Activated B cell treated with CpG ODN at 0.5 μM for 24 hours (primary cell): Measurements from ENCODE around the gene VOPP1. TPM values are rescaled to one million over a fixed set of nuclear protein-coding genes. Genes with fewer than 3 reads are reported as not detected.

Experiments used
- ATAC-seq: fragments of 200-7000 bp; cut with Tn5 transposase; one replicate; pipeline ENCODE4 v1.10.0; 2021; ENCODE audit warnings: low read depth, mild to moderate bottlenecking, moderate library complexity
- CTCF ChIA-PET: fragments of 350-600 bp; sonication (Branson Sonifier 250); formaldehyde crosslinking; loops from one replicate; lab custom pipeline; 2021; ENCODE audit warnings: antibody characterized with exemption; lab: Charles Lee
- POLR2A ChIA-PET: fragments of 350-600 bp; sonication (Branson Sonifier 250); formaldehyde crosslinking; loops from one replicate; lab custom pipeline; 2021; ENCODE audit warnings: antibody characterized with exemption; lab: Charles Lee
- DNase-seq: peaks from one replicate; pipeline ENCODE4 v3.0.0; 2022
- H3K27ac Mint-ChIP-seq: one replicate; pipeline ENCODE4 v1.8.0; 2020; ENCODE audit warnings: mixed read lengths
- H3K27me3 Mint-ChIP-seq: one replicate; pipeline ENCODE4 v1.8.0; 2021; ENCODE audit warnings: mixed read lengths
- H3K36me3 Mint-ChIP-seq: one replicate; pipeline ENCODE4 v1.8.0; 2021; ENCODE audit warnings: low read depth, mixed read lengths
- H3K4me1 Mint-ChIP-seq: one replicate; pipeline ENCODE4 v1.8.0; 2021; ENCODE audit warnings: mixed read lengths
- H3K4me3 Mint-ChIP-seq: one replicate; pipeline ENCODE4 v1.8.0; 2020; ENCODE audit warnings: mild to moderate bottlenecking, mixed read lengths
- H3K9me3 Mint-ChIP-seq: one replicate; pipeline ENCODE4 v1.8.0; 2020; ENCODE audit warnings: mixed read lengths
- intact Hi-C: fragments of 100-400 bp; cut with micrococcal nuclease; formaldehyde crosslinking; loops from one replicate; pipeline ENCODE4 v1.15.1; 2024
- total RNA-seq: library from RNA; stranded (reverse); gene quantifications from 2 replicates; pipeline ENCODE4 v1.2.3, GENCODE V29; 2022
- TF ChIP-seq, protein P1 (sequence below): fragments of 200-600 bp; IDR thresholded peaks from one replicate; pipeline ENCODE4 v1.8.0; 2022; ENCODE audit warnings: antibody characterized with exemption, mild to moderate bottlenecking

Gene VOPP1
- total RNA-seq, 1 donor from 2014 or later, result 438 TPM

DNA sequence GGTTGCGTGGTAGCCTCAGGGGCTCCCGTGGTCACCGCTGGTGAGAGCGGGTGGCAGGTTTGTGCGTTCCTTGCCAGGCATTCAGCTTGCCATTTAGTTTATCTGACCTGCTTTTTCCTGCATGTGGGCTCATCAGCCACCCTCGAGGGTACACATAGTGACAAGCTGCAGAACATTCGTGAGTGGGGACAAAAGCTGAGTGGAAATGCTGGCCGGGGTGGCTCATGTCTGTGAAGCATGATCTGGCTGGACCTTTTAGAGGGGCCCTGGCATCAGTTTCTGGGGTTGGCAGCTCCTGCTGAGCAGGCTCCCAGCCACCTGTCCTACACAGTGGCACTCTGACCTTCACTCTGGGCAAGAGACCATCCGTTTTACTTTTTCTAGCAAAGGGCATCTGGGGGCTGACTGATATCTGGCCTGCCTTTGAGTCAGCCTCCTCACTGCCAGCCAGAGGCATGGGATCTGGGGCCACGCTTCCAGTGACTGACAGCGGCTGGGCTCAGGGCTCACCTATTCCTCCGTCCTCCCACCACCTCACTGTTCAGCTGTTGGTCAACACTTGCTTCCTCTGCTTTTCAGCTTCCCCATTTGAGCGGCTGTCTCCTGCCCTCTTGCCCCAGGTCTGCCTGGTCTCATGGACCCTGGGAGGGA, 132.1 kb downstream of the VOPP1 start:
- ChIA-PET POLR2A (interaction anchor here (1.5 kb wide), 1 partner anchor 93 kb away, joined by 3 read pairs; no protein-coding TSS in a partner anchor), CTCF (interaction anchor here (1.2 to 1.5 kb wide), 2 partner anchors 25 to 524 kb away, joined by 4 read pairs; partner anchors contain the start of gene NIPSNAP2)
- no peaks in the 10 kb centered on the region for H3K9me3 Mint-ChIP-seq
- H3K36me3 Mint-ChIP-seq, result no peaks in the 10 kb centered on the region
- DNase-seq (no peak), ATAC-seq (no peak)
- H3K4me1 Mint-ChIP-seq, result peaks cover 4% of the 10 kb centered on the region
- H3K27me3 Mint-ChIP-seq, result no peaks in the 10 kb centered on the region
- no peak overlapping the region for H3K4me3 Mint-ChIP-seq
- intact Hi-C loops, result no loop called here
- TF ChIP-seq, protein P1, sequence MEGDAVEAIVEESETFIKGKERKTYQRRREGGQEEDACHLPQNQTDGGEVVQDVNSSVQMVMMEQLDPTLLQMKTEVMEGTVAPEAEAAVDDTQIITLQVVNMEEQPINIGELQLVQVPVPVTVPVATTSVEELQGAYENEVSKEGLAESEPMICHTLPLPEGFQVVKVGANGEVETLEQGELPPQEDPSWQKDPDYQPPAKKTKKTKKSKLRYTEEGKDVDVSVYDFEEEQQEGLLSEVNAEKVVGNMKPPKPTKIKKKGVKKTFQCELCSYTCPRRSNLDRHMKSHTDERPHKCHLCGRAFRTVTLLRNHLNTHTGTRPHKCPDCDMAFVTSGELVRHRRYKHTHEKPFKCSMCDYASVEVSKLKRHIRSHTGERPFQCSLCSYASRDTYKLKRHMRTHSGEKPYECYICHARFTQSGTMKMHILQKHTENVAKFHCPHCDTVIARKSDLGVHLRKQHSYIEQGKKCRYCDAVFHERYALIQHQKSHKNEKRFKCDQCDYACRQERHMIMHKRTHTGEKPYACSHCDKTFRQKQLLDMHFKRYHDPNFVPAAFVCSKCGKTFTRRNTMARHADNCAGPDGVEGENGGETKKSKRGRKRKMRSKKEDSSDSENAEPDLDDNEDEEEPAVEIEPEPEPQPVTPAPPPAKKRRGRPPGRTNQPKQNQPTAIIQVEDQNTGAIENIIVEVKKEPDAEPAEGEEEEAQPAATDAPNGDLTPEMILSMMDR, result no peak
- peak overlapping the region; percentile 44 for H3K27ac Mint-ChIP-seq

DNA sequence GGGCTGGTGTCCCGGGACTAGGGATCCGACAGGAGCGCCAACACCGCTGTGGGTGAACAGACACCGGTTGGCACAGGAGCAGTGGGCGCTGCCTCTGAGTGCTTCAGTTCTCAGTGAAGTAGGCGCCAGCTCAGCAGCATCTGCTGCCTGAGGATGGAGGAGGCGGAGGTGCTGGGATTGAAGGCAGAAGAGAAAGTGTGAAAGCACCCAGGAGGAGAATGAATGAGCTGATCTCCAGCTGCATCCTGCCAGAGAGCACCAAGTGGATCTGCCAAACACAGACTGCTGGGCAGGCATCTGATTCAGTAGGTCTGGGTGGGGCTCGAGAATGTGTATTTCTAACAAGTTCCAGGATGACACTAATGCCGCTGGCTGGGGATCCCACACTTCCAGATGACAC, 132.7 kb downstream of the VOPP1 start:
- intact Hi-C loops, result loop anchor here (10.0 kb wide), 2 partner anchors 285 to 635 kb away; no protein-coding TSS in a partner anchor
- no peak for ATAC-seq
- H3K4me1 Mint-ChIP-seq, result no peaks in the 10 kb centered on the region
- DNase-seq, result no peak
- H3K36me3 Mint-ChIP-seq, result no peaks in the 10 kb centered on the region
- no peaks in the 10 kb centered on the region for H3K9me3 Mint-ChIP-seq
- H3K4me3 Mint-ChIP-seq, result no peak overlapping the region
- H3K27ac Mint-ChIP-seq, result peak overlapping the region; percentile 44
- POLR2A ChIA-PET, result interaction anchor here (1.5 kb wide), 1 partner anchor 94 kb away, joined by 3 read pairs; no protein-coding TSS in a partner anchor
- no peaks in the 10 kb centered on the region for H3K27me3 Mint-ChIP-seq
- CTCF ChIA-PET, result interaction anchor here (1.2 to 1.5 kb wide), 2 partner anchors 24 to 524 kb away, joined by 4 read pairs; partner anchors contain the start of gene NIPSNAP2
- TF ChIP-seq, protein P1, result no peak

DNA sequence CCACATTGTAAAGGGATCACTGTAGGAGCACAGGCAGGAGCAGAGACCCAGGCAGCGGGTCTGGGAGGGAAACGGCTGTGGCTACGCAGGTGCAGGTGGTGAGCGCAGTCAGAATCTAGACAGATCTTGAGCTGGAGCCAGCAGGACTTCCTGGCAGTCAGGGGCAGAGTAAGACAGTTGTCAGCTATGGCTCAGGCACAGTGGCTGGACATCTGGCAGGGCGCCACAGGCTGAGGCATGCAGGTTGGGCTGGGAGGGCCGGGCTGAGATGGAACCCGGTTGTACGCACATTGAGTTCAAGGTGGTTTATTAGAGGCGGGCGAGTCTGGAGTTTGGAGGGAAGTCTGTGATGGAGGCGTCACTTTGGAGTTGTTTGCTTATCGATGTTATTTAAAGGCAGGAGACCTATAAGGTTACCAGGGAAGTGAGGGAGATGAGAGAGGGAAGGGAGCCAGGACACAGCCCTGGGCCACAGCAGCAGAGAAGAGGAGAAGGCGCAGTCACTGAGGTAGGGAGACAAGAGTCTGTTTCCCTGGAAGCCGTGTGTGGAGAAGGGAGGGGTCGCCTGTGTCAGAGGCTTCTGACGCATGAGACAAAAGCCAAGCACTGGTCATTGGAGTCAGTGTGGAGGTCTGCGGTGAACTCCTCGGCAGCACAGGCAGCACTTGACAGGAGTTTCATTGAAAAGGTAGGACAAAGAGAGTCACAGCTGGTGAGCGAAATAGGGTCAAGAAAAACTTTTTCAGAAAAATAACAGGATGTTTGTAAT, 133.4 kb downstream of the VOPP1 start:
- no peak for DNase-seq
- H3K27ac Mint-ChIP-seq, result no peak overlapping the region
- TF ChIP-seq, protein P1, result no peak
- H3K9me3 Mint-ChIP-seq, result no peaks in the 10 kb centered on the region
- intact Hi-C loops, result loop anchor here (10.0 kb wide), 2 partner anchors 286 to 636 kb away; no protein-coding TSS in a partner anchor
- no peaks in the 10 kb centered on the region for H3K4me1 Mint-ChIP-seq
- ATAC-seq, result peak; percentile 11
- H3K4me3 Mint-ChIP-seq, result no peak overlapping the region
- no peaks in the 10 kb centered on the region for H3K36me3 Mint-ChIP-seq
- ChIA-PET POLR2A (interaction anchor here (1.5 kb wide), 1 partner anchor 94 kb away, joined by 3 read pairs; no protein-coding TSS in a partner anchor), CTCF (interaction anchor here (1.2 kb wide), 1 partner anchor 525 kb away, joined by 4 read pairs; the partner anchor contains the start of gene NIPSNAP2)
- H3K27me3 Mint-ChIP-seq, result no peaks in the 10 kb centered on the region

DNA sequence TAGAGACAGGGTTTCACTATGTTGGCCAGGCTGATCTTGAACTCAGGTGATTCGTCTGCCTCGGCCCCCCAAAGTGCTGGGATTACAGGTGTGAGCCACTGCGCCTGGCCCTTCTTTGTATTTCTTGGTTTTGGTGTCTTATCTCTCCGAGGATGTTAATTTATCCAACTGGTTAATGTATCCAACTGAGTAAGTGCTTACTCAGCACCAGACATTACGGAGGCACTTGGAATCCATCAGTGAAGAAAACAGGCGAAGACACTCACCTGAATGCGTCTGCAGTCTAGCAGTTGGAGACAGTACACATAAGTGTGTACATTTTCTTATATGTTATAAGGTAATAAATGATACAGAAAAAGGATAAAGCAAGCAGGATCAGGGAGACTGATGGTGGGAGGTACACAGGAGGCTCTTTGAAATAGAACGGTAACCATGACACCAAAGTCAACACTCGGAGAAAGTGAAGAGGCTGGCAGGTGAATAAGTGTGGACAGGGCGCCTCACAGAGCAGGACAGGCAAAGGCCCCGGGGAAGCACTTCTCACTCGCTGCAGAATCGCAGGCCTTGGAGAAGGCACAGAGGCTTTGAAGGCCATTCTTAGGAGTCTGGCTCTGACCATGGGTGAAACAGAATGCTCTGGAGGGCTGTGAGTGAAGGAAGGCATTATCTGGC, 134.1 kb downstream of the VOPP1 start:
- ChIA-PET CTCF (no interaction called here), POLR2A (no interaction called here)
- H3K4me3 Mint-ChIP-seq, result no peak overlapping the region
- DNase-seq (no peak), ATAC-seq (no peak)
- H3K4me1 Mint-ChIP-seq, result no peaks in the 10 kb centered on the region
- H3K27me3 Mint-ChIP-seq, result no peaks in the 10 kb centered on the region
- H3K27ac Mint-ChIP-seq, result no peak overlapping the region
- no peaks in the 10 kb centered on the region for H3K36me3 Mint-ChIP-seq
- intact Hi-C loops, result loop anchor here (10.0 kb wide), 2 partner anchors 287 to 637 kb away; no protein-coding TSS in a partner anchor
- no peaks in the 10 kb centered on the region for H3K9me3 Mint-ChIP-seq
- TF ChIP-seq, protein P1, result no peak
